Ishikawa (cell line): ENCODE results near the gene PRR11.

Experiments used
- CEBPB ChIP-seq: IDR thresholded peaks from 2 replicates; pipeline ENCODE4 v1.6.1; 2012
- CREB1 ChIP-seq: IDR thresholded peaks from 2 replicates; pipeline ENCODE4 v1.6.1; 2012; ENCODE audit warnings: low read depth
- EGR1 ChIP-seq: IDR thresholded peaks from 2 replicates; pipeline ENCODE4 v1.6.1; 2012
- EP300 ChIP-seq: IDR thresholded peaks from 2 replicates; pipeline ENCODE4 v1.6.1; 2012; ENCODE audit warnings: borderline replicate concordance
- FOXM1 ChIP-seq: IDR thresholded peaks from 2 replicates; pipeline ENCODE4 v1.6.1; 2012; ENCODE audit warnings: low read depth, borderline replicate concordance
- NFIC ChIP-seq: IDR thresholded peaks from 2 replicates; pipeline ENCODE4 v1.6.1; 2012
- RAD21 ChIP-seq: IDR thresholded peaks from 2 replicates; pipeline ENCODE4 v1.6.1; 2012; ENCODE audit warnings: low read depth
- TAF1 ChIP-seq: IDR thresholded peaks from 2 replicates; pipeline ENCODE4 v1.6.1; 2012; ENCODE audit warnings: low read depth, mild to moderate bottlenecking
- TCF12 ChIP-seq: IDR thresholded peaks from 2 replicates; pipeline ENCODE4 v1.6.1; 2012; ENCODE audit warnings: low read depth
- TEAD4 ChIP-seq: IDR thresholded peaks from 2 replicates; pipeline ENCODE4 v1.6.1; 2012
- YY1 ChIP-seq: IDR thresholded peaks from 2 replicates; pipeline ENCODE4 v1.6.1; 2012; ENCODE audit warnings: low read depth
- ZBTB7A ChIP-seq: IDR thresholded peaks from 2 replicates; pipeline ENCODE4 v1.6.1; 2012; ENCODE audit warnings: low read depth
- TF ChIP-seq, protein P1 (sequence below): IDR thresholded peaks from 2 replicates; pipeline ENCODE4 v1.6.1; 2012; ENCODE audit warnings: low read depth, mild to moderate bottlenecking
- TF ChIP-seq, protein P2 (sequence below): IDR thresholded peaks from 2 replicates; pipeline ENCODE4 v1.6.1; 2012
- TF ChIP-seq, protein P3 (sequence below): IDR thresholded peaks from 2 replicates; pipeline ENCODE4 v1.6.1; 2012

Gene PRR11

DNA sequence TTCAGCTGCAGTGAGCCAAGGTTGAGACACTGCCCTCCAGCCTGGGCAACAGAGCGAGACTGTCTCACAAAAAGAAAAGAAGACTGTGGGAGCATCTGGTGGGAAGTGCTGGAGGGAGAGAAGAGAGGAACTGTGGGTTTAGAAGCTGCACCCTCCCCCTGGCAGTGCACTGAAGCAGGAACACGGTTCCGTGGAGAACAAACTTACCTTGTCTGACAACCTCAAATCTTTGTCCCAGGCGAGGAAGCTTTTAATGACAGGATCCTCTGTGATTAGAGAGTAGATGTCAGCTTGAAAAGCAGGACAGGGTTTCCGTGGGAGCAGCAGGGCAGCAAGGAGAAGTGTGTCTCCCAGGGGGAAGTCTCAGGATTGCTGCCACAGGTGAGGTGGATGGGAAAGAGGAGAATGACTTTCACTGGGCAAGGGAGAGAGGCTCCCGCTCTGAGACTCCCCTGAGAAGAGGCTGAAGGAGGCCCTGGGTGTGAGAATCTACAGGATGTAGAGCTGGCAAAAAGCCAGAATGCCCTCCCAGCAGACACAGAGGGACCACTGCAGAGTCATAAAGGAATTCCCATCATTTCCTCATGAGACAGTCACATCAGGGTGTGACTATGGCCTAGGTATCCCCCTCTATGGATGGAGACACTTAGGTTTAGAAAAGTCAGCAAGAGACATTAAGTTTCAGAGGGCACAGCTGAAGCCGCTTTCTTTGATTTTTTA lies 22.9 kb downstream of the PRR11 start:
- TF ChIP-seq TEAD4 = no peak
- no peak for TF ChIP-seq ZBTB7A
- TF ChIP-seq YY1 = no peak
- no peak for TF ChIP-seq RAD21
- TF ChIP-seq EGR1 = no peak
- no peak for TF ChIP-seq CEBPB
- no peak for TF ChIP-seq CREB1
- TF ChIP-seq NFIC = no peak
- no peak for TF ChIP-seq FOXM1
- no peak for TF ChIP-seq TAF1
- no peak for TF ChIP-seq TCF12
- TF ChIP-seq, protein P1, sequence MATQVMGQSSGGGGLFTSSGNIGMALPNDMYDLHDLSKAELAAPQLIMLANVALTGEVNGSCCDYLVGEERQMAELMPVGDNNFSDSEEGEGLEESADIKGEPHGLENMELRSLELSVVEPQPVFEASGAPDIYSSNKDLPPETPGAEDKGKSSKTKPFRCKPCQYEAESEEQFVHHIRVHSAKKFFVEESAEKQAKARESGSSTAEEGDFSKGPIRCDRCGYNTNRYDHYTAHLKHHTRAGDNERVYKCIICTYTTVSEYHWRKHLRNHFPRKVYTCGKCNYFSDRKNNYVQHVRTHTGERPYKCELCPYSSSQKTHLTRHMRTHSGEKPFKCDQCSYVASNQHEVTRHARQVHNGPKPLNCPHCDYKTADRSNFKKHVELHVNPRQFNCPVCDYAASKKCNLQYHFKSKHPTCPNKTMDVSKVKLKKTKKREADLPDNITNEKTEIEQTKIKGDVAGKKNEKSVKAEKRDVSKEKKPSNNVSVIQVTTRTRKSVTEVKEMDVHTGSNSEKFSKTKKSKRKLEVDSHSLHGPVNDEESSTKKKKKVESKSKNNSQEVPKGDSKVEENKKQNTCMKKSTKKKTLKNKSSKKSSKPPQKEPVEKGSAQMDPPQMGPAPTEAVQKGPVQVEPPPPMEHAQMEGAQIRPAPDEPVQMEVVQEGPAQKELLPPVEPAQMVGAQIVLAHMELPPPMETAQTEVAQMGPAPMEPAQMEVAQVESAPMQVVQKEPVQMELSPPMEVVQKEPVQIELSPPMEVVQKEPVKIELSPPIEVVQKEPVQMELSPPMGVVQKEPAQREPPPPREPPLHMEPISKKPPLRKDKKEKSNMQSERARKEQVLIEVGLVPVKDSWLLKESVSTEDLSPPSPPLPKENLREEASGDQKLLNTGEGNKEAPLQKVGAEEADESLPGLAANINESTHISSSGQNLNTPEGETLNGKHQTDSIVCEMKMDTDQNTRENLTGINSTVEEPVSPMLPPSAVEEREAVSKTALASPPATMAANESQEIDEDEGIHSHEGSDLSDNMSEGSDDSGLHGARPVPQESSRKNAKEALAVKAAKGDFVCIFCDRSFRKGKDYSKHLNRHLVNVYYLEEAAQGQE = no peak
- TF ChIP-seq, protein P2, sequence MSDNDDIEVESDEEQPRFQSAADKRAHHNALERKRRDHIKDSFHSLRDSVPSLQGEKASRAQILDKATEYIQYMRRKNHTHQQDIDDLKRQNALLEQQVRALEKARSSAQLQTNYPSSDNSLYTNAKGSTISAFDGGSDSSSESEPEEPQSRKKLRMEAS = no peak
- TF ChIP-seq, protein P3, sequence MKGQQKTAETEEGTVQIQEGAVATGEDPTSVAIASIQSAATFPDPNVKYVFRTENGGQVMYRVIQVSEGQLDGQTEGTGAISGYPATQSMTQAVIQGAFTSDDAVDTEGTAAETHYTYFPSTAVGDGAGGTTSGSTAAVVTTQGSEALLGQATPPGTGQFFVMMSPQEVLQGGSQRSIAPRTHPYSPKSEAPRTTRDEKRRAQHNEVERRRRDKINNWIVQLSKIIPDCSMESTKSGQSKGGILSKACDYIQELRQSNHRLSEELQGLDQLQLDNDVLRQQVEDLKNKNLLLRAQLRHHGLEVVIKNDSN = no peak
- TF ChIP-seq EP300 = no peak

DNA sequence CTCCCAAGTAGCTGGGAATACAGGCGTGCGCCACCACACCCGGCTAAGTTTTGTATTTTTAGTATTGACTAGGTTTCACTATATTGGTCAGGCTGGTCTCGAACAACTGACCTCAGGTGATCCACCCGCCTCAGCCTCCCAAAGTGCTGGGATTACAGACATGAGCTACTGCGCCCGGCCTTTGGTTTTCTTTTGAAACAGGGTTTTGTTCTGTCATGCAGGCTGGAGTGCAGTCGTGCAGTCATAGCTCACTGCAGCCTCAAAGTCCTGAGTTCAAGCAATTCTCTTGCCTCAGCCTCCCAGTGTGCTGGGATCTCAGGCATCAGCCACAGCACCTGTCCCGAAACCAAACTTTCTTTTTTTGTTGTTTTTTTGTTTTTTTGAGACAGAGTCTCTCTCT lies 25.1 kb downstream of the PRR11 start:
- TF ChIP-seq ZBTB7A = no peak
- TF ChIP-seq, protein P2 = no peak
- no peak for TF ChIP-seq EGR1
- no peak for TF ChIP-seq TAF1
- no peak for TF ChIP-seq CREB1
- TF ChIP-seq, protein P3 = no peak
- TF ChIP-seq RAD21 = no peak
- TF ChIP-seq FOXM1 = no peak
- no peak for TF ChIP-seq TCF12
- no peak for TF ChIP-seq YY1
- TF ChIP-seq, protein P1 = no peak
- no peak for TF ChIP-seq NFIC
- no peak for TF ChIP-seq CEBPB
- TF ChIP-seq EP300 = no peak
- TF ChIP-seq TEAD4 = no peak

DNA sequence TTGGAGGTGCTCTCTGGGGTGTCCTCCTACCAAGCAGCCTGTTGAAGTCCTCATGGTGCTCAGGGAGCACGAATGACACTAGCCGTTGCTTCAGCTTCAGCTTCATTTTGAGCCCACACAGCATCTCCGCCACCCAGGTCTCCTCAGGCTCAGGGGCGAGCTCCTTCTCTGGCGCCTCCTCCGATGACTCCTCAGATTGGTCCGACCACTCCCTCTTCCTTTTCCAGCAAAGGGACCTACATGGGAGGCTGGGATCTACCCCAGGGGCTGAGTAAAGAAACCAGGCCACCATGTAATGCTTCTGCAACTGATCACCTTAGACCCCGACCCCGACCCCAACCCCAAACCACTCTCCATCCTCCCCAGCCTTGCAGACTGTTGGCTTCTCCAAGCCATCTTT lies 25.9 kb downstream of the PRR11 start:
- TF ChIP-seq, protein P1 = no peak
- TF ChIP-seq YY1 = no peak
- no peak for TF ChIP-seq TAF1

DNA sequence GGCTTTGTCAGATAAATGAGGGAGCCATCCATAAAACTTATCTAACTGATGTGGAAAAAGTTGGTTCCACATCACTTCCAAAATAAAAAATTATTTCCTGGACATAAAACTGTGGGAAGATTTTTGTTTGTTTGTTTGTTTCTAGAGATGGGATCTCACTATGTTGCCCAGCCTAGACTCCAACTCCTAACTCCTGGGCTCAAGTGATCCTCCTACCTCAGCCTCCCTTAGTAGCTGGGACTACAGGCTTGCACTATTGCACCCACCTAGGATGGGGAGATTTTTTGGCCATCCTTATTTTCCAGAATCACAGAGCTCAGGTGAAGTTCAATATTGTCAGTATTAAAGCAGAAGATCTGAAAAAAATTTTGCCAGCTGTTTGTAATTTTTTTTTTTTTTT lies 30.5 kb downstream of the PRR11 start:
- no peak for TF ChIP-seq EP300
- TF ChIP-seq TCF12 = no peak
- no peak for TF ChIP-seq YY1
- TF ChIP-seq, protein P3 = no peak
- TF ChIP-seq, protein P2 = no peak
- no peak for TF ChIP-seq CEBPB
- TF ChIP-seq, protein P1 = no peak
- TF ChIP-seq TAF1 = no peak
- TF ChIP-seq FOXM1 = no peak
- no peak for TF ChIP-seq ZBTB7A
- TF ChIP-seq NFIC = no peak
- no peak for TF ChIP-seq EGR1
- TF ChIP-seq TEAD4 = no peak
- no peak for TF ChIP-seq RAD21
- no peak for TF ChIP-seq CREB1
